Epidermal melanocyte (primary cell): ENCODE measurements around the gene DOCK4.

Experiments
- DNase-seq: peaks from one replicate; pipeline ENCODE4 v3.0.0; 2011; ENCODE audit warnings: low spot score; ENCODE audit not compliant: insufficient read length

Gene DOCK4

GRCh38 chr7:112012242-112012641, 194.0 kb downstream of the DOCK4 start:
- no peak for DNase-seq

- no peak for DNase-seq
Measured at GRCh38 chr7:112010994-112011393, 195.2 kb downstream of the DOCK4 start.

- no peak for DNase-seq
Measured at GRCh38 chr7:112010109-112010508, 196.1 kb downstream of the DOCK4 start.

GRCh38 chr7:112009081-112009480, 197.1 kb downstream of the DOCK4 start:
- no peak for DNase-seq

- DNase-seq, result no peak
Measured at GRCh38 chr7:112007185-112007584, 199.0 kb downstream of the DOCK4 start.

GRCh38 chr7:112006071-112006470, 200.1 kb downstream of the DOCK4 start:
- DNase-seq, result no peak

GRCh38 chr7:112005205-112005775, 200.9 kb downstream of the DOCK4 start:
- no peak for DNase-seq

- no peak for DNase-seq
Measured at GRCh38 chr7:112001091-112001826, 204.9 kb downstream of the DOCK4 start.

- DNase-seq, result no peak
Measured at GRCh38 chr7:111998326-111998725, 207.9 kb downstream of the DOCK4 start.

- DNase-seq, result no peak
Measured at GRCh38 chr7:111997546-111997945, 208.7 kb downstream of the DOCK4 start.

GRCh38 chr7:111992601-111993000, 213.6 kb downstream of the DOCK4 start:
- DNase-seq, result no peak

- no peak for DNase-seq
Measured at GRCh38 chr7:111990643-111991042, 215.6 kb downstream of the DOCK4 start.

- no peak for DNase-seq
Measured at GRCh38 chr7:111987886-111988285, 218.3 kb downstream of the DOCK4 start.

GRCh38 chr7:111987115-111987826, 218.9 kb downstream of the DOCK4 start:
- DNase-seq, result no peak

GRCh38 chr7:111986601-111987000, 219.6 kb downstream of the DOCK4 start:
- DNase-seq, result no peak

- DNase-seq, result no peak
Measured at GRCh38 chr7:111985798-111986197, 220.4 kb downstream of the DOCK4 start.

- DNase-seq, result no peak
Measured at GRCh38 chr7:111982804-111983203, 223.4 kb downstream of the DOCK4 start.

GRCh38 chr7:111982133-111982532, 224.1 kb downstream of the DOCK4 start:
- DNase-seq, result no peak

- DNase-seq, result peak; percentile 52
Measured at GRCh38 chr7:111980725-111981124, 225.5 kb downstream of the DOCK4 start.

- DNase-seq, result no peak
Measured at GRCh38 chr7:111975346-111975745, 230.9 kb downstream of the DOCK4 start.

- DNase-seq, result no peak
Measured at GRCh38 chr7:111960984-111961383, 245.2 kb downstream of the DOCK4 start.

GRCh38 chr7:111958896-111959295, 247.3 kb downstream of the DOCK4 start:
- no peak for DNase-seq

GRCh38 chr7:111958431-111958830, 247.8 kb downstream of the DOCK4 start:
- DNase-seq, result no peak
